Measurements from ENCODE around the gene PDHX. TPM values are rescaled to one million over a fixed set of nuclear protein-coding genes. Genes with fewer than 3 reads are reported as not detected.

The PDHX gene
- total RNA-seq, 1 donor from 2014 or later = 35.7 TPM

DNA sequence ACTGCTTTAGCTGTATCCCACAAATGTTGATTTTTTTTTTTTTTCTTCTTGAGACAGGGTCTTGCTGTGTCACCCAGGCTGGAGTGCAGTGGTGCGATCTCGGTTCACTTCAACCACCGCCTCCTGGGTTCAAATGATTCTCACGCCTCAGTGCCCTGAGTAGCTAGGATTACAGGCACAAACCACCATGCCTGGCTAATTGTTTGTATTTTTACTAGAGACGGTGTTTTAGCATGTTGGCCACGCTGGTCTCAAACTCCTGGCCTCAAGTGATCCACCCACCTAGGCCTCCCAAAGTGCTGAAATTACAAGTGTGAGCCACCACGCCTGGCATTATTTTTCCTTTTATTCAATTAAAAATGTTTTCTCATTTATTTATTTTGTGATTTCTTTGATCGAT lies 55.9 kb downstream of the PDHX start:
- peaks cover 4% of the 10 kb centered on the region for H3K4me1 Mint-ChIP-seq
- no peaks in the 10 kb centered on the region for H3K9me3 Mint-ChIP-seq
- intact Hi-C loops (cut with micrococcal nuclease) = no loop called here
- DNase-seq = no peak
- no peak overlapping the region for H3K27ac Mint-ChIP-seq
- peaks cover 46% of the 10 kb centered on the region for H3K36me3 Mint-ChIP-seq (ENCODE audit: low read depth)
- no peak overlapping the region for H3K4me3 Mint-ChIP-seq
- no peaks in the 10 kb centered on the region for H3K27me3 Mint-ChIP-seq

DNA sequence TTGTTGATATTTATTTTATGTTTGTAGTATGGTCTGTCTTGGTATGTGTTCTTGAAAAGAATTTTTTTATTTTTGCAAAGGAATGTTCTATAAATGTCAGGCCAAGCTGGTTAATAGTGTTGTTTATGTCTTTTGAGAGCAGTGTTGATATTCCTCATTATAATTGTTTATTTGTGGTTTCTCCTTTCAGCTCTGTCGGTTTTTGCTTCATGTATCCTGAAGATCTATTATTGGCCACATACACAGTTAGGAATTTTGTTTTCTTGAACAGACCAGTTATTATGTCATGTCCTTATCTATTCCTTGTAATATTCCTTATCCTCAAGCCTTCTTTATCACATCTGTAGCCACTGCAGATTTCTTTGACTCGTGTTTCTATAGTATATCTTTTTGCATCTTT lies 56.5 kb downstream of the PDHX start:
- DNase-seq = no peak
- intact Hi-C loops (cut with micrococcal nuclease) = no loop called here
- Mint-ChIP-seq H3K36me3 (ENCODE audit: low read depth) (peaks cover 44% of the 10 kb centered on the region), H3K27me3 (no peaks in the 10 kb centered on the region), H3K9me3 (no peaks in the 10 kb centered on the region), H3K27ac (no peak overlapping the region), H3K4me3 (no peak overlapping the region), H3K4me1 (peaks cover 8% of the 10 kb centered on the region)

GRCh38 chr11:34975482-34975881 lies 59.1 kb downstream of the PDHX start:
- Mint-ChIP-seq H3K4me1 (peaks cover 9% of the 10 kb centered on the region), H3K36me3 (ENCODE audit: low read depth) (peaks cover 46% of the 10 kb centered on the region), H3K27me3 (no peaks in the 10 kb centered on the region), H3K27ac (no peak overlapping the region), H3K9me3 (peaks cover 2% of the 10 kb centered on the region), H3K4me3 (no peak overlapping the region)
- intact Hi-C loops (cut with micrococcal nuclease) = no loop called here
- DNase-seq = no peak

- intact Hi-C loops (cut with micrococcal nuclease) = no loop called here
- no peak overlapping the region for H3K27ac Mint-ChIP-seq
- peaks cover 11% of the 10 kb centered on the region for H3K4me1 Mint-ChIP-seq
- H3K4me3 Mint-ChIP-seq = no peak overlapping the region
- H3K9me3 Mint-ChIP-seq = peaks cover 4% of the 10 kb centered on the region
- H3K27me3 Mint-ChIP-seq = no peaks in the 10 kb centered on the region
- DNase-seq = no peak
- peaks cover 48% of the 10 kb centered on the region for H3K36me3 Mint-ChIP-seq (ENCODE audit: low read depth)
Measured at GRCh38 chr11:34976496-34977088, 60.2 kb downstream of the PDHX start.

DNA sequence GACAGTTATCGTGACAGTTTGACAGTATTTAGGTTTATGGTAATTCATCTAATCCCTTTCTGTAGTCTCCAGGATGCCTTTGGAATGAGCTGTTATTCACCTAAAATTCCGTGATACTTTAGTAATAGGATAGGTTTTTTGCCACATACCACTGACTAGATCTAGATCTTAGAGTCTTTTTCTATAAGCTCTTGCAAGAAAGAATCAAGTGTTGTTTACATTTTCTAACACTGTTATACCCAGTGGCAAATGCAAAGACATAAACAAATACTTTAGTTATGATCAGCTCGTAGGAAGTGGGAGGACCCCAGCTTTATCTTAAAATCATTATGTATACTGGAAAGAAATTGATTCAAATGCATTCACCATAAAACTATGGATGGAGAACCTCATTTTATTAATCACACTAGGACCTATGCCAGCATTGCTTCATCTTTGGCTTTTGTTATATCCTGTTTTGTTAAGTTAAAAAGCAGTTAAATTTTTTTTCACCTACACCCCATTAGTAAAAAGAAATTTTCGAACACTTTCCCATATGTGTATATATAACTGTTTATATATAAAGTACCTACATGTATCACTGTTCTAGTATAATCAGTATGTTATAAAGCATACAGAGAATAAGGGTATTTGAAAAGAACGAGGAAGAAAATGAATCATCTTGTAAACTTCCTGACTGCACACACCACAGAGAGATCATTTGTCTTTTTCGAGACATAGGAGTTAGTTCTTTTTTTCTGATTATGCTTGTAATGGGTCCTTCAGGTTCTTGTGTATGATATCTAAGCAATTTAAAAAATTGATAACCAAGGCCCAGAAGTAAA lies 60.9 kb downstream of the PDHX start:
- H3K27me3 Mint-ChIP-seq = no peaks in the 10 kb centered on the region
- peaks cover 11% of the 10 kb centered on the region for H3K4me1 Mint-ChIP-seq
- H3K4me3 Mint-ChIP-seq = no peak overlapping the region
- H3K27ac Mint-ChIP-seq = no peak overlapping the region
- H3K36me3 Mint-ChIP-seq (ENCODE audit: low read depth) = peaks cover 53% of the 10 kb centered on the region
- intact Hi-C loops (cut with micrococcal nuclease) = no loop called here
- H3K9me3 Mint-ChIP-seq = peaks cover 4% of the 10 kb centered on the region
- DNase-seq = no peak

GRCh38 chr11:34978236-34979191 lies 62.1 kb downstream of the PDHX start:
- peaks cover 11% of the 10 kb centered on the region for H3K4me1 Mint-ChIP-seq
- no peak overlapping the region for H3K27ac Mint-ChIP-seq
- intact Hi-C loops (cut with micrococcal nuclease) = no loop called here
- no peaks in the 10 kb centered on the region for H3K27me3 Mint-ChIP-seq
- no peak for DNase-seq
- H3K36me3 Mint-ChIP-seq (ENCODE audit: low read depth) = peaks cover 50% of the 10 kb centered on the region
- H3K9me3 Mint-ChIP-seq = peaks cover 4% of the 10 kb centered on the region
- H3K4me3 Mint-ChIP-seq = no peak overlapping the region

DNA sequence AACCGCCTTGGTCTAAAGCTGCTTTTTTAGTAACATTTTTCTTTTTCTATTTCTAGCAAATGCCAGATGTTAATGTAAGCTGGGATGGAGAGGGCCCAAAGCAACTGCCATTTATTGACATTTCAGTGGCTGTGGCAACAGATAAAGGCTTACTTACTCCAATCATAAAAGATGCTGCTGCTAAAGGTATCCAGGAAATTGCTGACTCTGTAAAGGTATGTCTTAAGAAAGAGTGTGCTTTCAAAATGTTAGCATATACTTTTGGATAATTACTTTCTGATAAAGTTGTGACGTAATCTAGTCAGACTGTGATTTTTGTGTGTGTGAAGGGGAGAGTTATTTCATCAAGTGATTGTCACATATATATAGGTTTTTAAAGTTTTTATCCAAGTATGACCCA lies 68.1 kb downstream of the PDHX start:
- no peak overlapping the region for H3K27ac Mint-ChIP-seq
- H3K27me3 Mint-ChIP-seq = no peaks in the 10 kb centered on the region
- H3K4me3 Mint-ChIP-seq = no peak overlapping the region
- H3K9me3 Mint-ChIP-seq = peaks cover 4% of the 10 kb centered on the region
- no peak for DNase-seq
- peaks cover 41% of the 10 kb centered on the region for H3K36me3 Mint-ChIP-seq (ENCODE audit: low read depth)
- H3K4me1 Mint-ChIP-seq = peaks cover 14% of the 10 kb centered on the region
- intact Hi-C loops (cut with micrococcal nuclease) = no loop called here

- no peak overlapping the region for H3K4me3 Mint-ChIP-seq
- peaks cover 10% of the 10 kb centered on the region for H3K4me1 Mint-ChIP-seq
- peaks cover 32% of the 10 kb centered on the region for H3K36me3 Mint-ChIP-seq (ENCODE audit: low read depth)
- no peaks in the 10 kb centered on the region for H3K9me3 Mint-ChIP-seq
- no peaks in the 10 kb centered on the region for H3K27me3 Mint-ChIP-seq
- peak overlapping the region; percentile 34 for H3K27ac Mint-ChIP-seq
- intact Hi-C loops (cut with micrococcal nuclease) = no loop called here
- DNase-seq = no peak
Measured at GRCh38 chr11:34986883-34987520, 70.6 kb downstream of the PDHX start.

DNA sequence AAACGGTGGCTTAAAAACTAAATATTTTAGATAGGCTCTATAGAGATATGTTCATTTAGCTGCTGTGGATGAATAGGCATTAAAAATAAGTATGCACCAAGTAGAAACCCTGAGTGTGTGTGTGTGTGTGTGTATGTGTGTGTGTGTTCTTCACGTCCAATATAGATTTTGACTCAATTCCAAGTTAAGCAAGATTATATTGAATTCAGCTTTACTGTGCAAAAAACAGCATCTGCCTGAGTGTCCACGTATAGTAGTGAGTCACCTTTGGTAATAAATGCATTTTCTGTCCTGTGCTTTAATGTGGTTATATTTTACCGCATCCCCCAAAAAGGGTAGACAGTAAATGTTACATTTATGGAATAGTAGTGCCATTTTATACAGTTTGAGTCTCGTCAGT lies 71.2 kb downstream of the PDHX start:
- H3K27me3 Mint-ChIP-seq = no peaks in the 10 kb centered on the region
- H3K36me3 Mint-ChIP-seq (ENCODE audit: low read depth) = peaks cover 26% of the 10 kb centered on the region
- H3K27ac Mint-ChIP-seq = no peak overlapping the region
- no peaks in the 10 kb centered on the region for H3K9me3 Mint-ChIP-seq
- H3K4me3 Mint-ChIP-seq = no peak overlapping the region
- peaks cover 10% of the 10 kb centered on the region for H3K4me1 Mint-ChIP-seq
- intact Hi-C loops (cut with micrococcal nuclease) = no loop called here
- DNase-seq = no peak

DNA sequence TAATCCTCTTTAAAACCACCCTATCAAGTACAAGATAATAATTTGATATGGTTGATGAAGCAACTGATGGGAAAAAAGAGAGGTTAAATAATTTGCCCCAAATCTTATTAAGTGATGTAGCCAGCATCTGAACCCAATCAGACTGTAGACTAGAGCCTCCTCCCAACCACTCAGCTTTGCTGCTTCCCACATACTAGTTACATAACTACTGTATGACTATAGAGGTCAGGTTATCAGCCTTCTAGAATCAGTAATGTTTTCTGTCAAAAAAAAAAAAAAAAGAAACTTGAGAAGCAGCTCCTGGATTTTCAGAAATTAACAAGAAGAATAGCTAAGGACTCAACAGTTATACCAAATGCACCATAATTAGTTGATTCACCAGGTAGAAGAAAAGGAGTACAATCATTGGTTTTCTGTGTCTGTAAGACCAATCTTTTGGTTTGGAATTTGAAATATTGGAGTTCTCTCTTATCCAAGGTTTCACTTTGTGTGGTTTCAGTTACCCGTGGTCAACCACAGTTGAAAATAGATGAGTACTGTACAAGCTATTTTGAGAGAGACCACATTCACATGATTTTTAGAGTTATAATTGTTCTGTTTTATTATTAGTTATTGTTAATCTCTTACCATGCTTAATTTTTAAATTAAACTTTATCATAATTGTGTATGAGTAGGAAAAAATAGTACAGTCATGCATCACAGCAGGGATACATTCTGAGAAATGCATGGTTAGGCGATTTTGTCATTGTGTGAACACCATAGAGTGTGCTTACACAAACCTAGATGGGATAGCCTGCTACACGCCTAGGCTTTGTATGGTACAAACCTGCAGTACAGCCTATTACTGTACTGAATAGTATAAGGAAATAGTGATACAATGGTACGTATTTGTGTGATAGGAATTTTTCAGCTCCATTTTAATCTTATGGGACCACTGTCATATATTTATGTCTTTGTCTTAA lies 72.2 kb downstream of the PDHX start:
- H3K4me3 Mint-ChIP-seq = no peak overlapping the region
- no peaks in the 10 kb centered on the region for H3K9me3 Mint-ChIP-seq
- DNase-seq = no peak

DNA sequence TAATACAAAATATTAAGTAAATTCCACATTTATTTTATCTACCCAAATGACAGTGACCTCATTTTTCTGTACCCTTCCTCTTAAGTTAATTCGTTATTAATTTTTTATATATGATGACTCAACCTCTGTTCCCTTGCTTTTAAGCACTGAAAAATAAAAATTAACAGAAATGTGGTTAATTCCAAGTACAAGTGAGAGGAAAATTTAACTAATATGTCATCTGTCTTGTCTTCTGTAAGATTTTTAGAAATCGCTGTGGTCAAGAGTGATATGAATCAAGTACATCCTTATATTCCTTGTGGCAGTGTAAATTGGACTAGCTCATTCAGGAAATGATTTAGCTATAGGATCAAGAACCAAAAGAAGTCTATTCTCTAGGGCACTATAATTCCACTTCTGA lies 74.5 kb downstream of the PDHX start:
- DNase-seq = no peak

More for the DNA sequence above, 72.2 kb downstream of the PDHX start:
- H3K27me3 Mint-ChIP-seq = no peaks in the 10 kb centered on the region
- peaks cover 25% of the 10 kb centered on the region for H3K36me3 Mint-ChIP-seq (ENCODE audit: low read depth)
- no peak overlapping the region for H3K27ac Mint-ChIP-seq
- intact Hi-C loops (cut with micrococcal nuclease) = no loop called here
- H3K4me1 Mint-ChIP-seq = peaks cover 10% of the 10 kb centered on the region

GRCh38 chr11:34994854-34995253 lies 78.4 kb downstream of the PDHX start:
- no peaks in the 10 kb centered on the region for H3K27me3 Mint-ChIP-seq
- intact Hi-C loops (cut with micrococcal nuclease) = loop anchor here (5.0 kb wide), 1 partner anchor 167 kb away; no protein-coding TSS in a partner anchor
- H3K27ac Mint-ChIP-seq = no peak overlapping the region
- no peak for DNase-seq
- H3K36me3 Mint-ChIP-seq (ENCODE audit: low read depth) = peaks cover 2% of the 10 kb centered on the region
- no peaks in the 10 kb centered on the region for H3K9me3 Mint-ChIP-seq
- no peak overlapping the region for H3K4me3 Mint-ChIP-seq
- H3K4me1 Mint-ChIP-seq = peaks cover 12% of the 10 kb centered on the region

More for the DNA sequence above, 74.5 kb downstream of the PDHX start:
- H3K9me3 Mint-ChIP-seq = no peaks in the 10 kb centered on the region
- H3K4me1 Mint-ChIP-seq = peaks cover 10% of the 10 kb centered on the region
- intact Hi-C loops (cut with micrococcal nuclease) = no loop called here
- no peak overlapping the region for H3K27ac Mint-ChIP-seq
- no peaks in the 10 kb centered on the region for H3K27me3 Mint-ChIP-seq
- H3K36me3 Mint-ChIP-seq (ENCODE audit: low read depth) = peaks cover 12% of the 10 kb centered on the region
- no peak overlapping the region for H3K4me3 Mint-ChIP-seq
